Loucy (cell line): Measurements from ENCODE around the gene P4HA3.

ENCODE experiments used
- H2AFZ ChIP-seq: fragments of 200-600 bp; sonication (generic); 2 replicates; pipeline ENCODE4 v1.6.0; 2016; ENCODE audit warnings: antibody characterized with exemption, mild to moderate bottlenecking, low read length, moderate library complexity
- H3F3A ChIP-seq: fragments of 200-600 bp; 2 replicates; pipeline ENCODE4 v1.6.0; 2016; ENCODE audit warnings: antibody characterized with exemption, low read depth, mild to moderate bottlenecking
- H3K27me3 ChIP-seq: fragments of 200-600 bp; sonication (generic); 2 replicates; pipeline ENCODE4 v1.6.1; 2014; ENCODE audit warnings: low read length, mild to moderate bottlenecking; ENCODE audit not compliant: insufficient read depth, poor library complexity, severe bottlenecking
- H3K36me3 ChIP-seq: fragments of 200-600 bp; sonication (generic); 2 replicates; pipeline ENCODE4 v1.6.1; 2016; ENCODE audit warnings: low read length; ENCODE audit not compliant: insufficient read depth
- H3K4me1 ChIP-seq: fragments of 200-600 bp; sonication (generic); 2 replicates; pipeline ENCODE4 v1.5.1; 2014; ENCODE audit warnings: low read length, mild to moderate bottlenecking; ENCODE audit not compliant: insufficient read depth, poor library complexity, severe bottlenecking
- H3K4me2 ChIP-seq: fragments of 200-600 bp; sonication (generic); 2 replicates; pipeline ENCODE4 v1.6.0; 2014; ENCODE audit warnings: antibody characterized with exemption, low read length, low read depth, mild to moderate bottlenecking; ENCODE audit not compliant: poor library complexity, severe bottlenecking
- H3K4me3 ChIP-seq: fragments of 200-600 bp; sonication (generic); 2 replicates; pipeline ENCODE4 v1.5.1; 2014; ENCODE audit warnings: low read length, mild to moderate bottlenecking, mixed read lengths; ENCODE audit not compliant: poor library complexity, severe bottlenecking
- H3K79me2 ChIP-seq: fragments of 200-600 bp; sonication (generic); 2 replicates; pipeline ENCODE4 v1.6.1; 2014; ENCODE audit warnings: low read length; ENCODE audit not compliant: insufficient read depth
- H3K9ac ChIP-seq: fragments of 200-600 bp; sonication (generic); 2 replicates; pipeline ENCODE4 v1.6.0; 2014; ENCODE audit warnings: mild to moderate bottlenecking, low read depth, low read length, moderate library complexity; ENCODE audit not compliant: poor library complexity, severe bottlenecking
- H3K9me2 ChIP-seq: fragments of 200-600 bp; sonication (generic); replicated peaks from 2 replicates; pipeline ENCODE4 v1.6.1; 2016; ENCODE audit warnings: low read depth, low read length, mixed read lengths
- H3K9me3 ChIP-seq: fragments of 200-600 bp; sonication (generic); 2 replicates; pipeline ENCODE4 v1.6.1; 2014; ENCODE audit warnings: mild to moderate bottlenecking, antibody characterized with exemption, low read length, low read depth; ENCODE audit not compliant: insufficient read depth
- H4K20me1 ChIP-seq: fragments of 200-600 bp; sonication (generic); 2 replicates; pipeline ENCODE4 v1.6.0; 2014; ENCODE audit warnings: antibody characterized with exemption, low read length, mild to moderate bottlenecking; ENCODE audit not compliant: insufficient read depth, poor library complexity, severe bottlenecking
- CTCF ChIP-seq: fragments of 200-600 bp; sonication (generic); conservative IDR thresholded peaks from 2 replicates; pipeline ENCODE4 v1.5.1; 2014; ENCODE audit warnings: mild to moderate bottlenecking, antibody characterized with exemption, low read length
- EZH2phosphoT487 ChIP-seq: fragments of 200-600 bp; IDR thresholded peaks from 2 replicates; pipeline ENCODE4 v1.6.1; 2018; ENCODE audit warnings: antibody characterized with exemption, mild to moderate bottlenecking, moderate library complexity, borderline replicate concordance

The P4HA3 gene

GRCh38 chr11:74341921-74342320 is 30.5 kb upstream of the P4HA3 start:
- TF ChIP-seq EZH2phosphoT487: no peak
- no peak for TF ChIP-seq CTCF
- Histone ChIP-seq H3K4me1 (no peaks in the 10 kb centered on the region), H4K20me1 (no peaks in the 10 kb centered on the region), H2AFZ (no peak overlapping the region), H3K9me2 (no peaks in the 10 kb centered on the region), H3K4me3 (no peak overlapping the region), H3K4me2 (no peak overlapping the region), H3K79me2 (no peaks in the 10 kb centered on the region), H3K9me3 (no peaks in the 10 kb centered on the region), H3F3A (no peaks in the 10 kb centered on the region), H3K9ac (no peak overlapping the region), H3K36me3 (peaks cover 45% of the 10 kb centered on the region; the same call in 1 of the 2 replicates), H3K27me3 (no peaks in the 10 kb centered on the region)

- Histone ChIP-seq H3K4me3 (no peak overlapping the region), H4K20me1 (no peaks in the 10 kb centered on the region), H3K9me3 (no peaks in the 10 kb centered on the region), H3K4me2 (no peak overlapping the region), H3K27me3 (no peaks in the 10 kb centered on the region), H3K36me3 (peaks cover 47% of the 10 kb centered on the region; the same call in 1 of the 2 replicates), H2AFZ (no peak overlapping the region), H3F3A (no peaks in the 10 kb centered on the region), H3K4me1 (no peaks in the 10 kb centered on the region), H3K9me2 (no peaks in the 10 kb centered on the region), H3K9ac (no peak overlapping the region), H3K79me2 (no peaks in the 10 kb centered on the region)
- no peak for TF ChIP-seq CTCF
- no peak for TF ChIP-seq EZH2phosphoT487
Measured at GRCh38 chr11:74339619-74340018, 28.2 kb upstream of the P4HA3 start.

GRCh38 chr11:74338963-74339362 is 27.5 kb upstream of the P4HA3 start:
- no peak overlapping the region for H2AFZ ChIP-seq
- no peaks in the 10 kb centered on the region for H3K79me2 ChIP-seq
- no peak overlapping the region for H3K4me3 ChIP-seq
- no peaks in the 10 kb centered on the region for H3K27me3 ChIP-seq
- H3K36me3 ChIP-seq: peaks cover 40% of the 10 kb centered on the region; the same call in 1 of the 2 replicates
- TF ChIP-seq CTCF (no peak), EZH2phosphoT487 (no peak)
- no peak overlapping the region for H3K4me2 ChIP-seq
- H3K9ac ChIP-seq: no peak overlapping the region
- H3K4me1 ChIP-seq: no peaks in the 10 kb centered on the region
- H3K9me2 ChIP-seq: no peaks in the 10 kb centered on the region
- H3K9me3 ChIP-seq: no peaks in the 10 kb centered on the region
- H3F3A ChIP-seq: no peaks in the 10 kb centered on the region
- no peaks in the 10 kb centered on the region for H4K20me1 ChIP-seq
